ENCODE measurements around the gene TBC1D2B.

TBC1D2B gene

GRCh38 chr15:78024519-78024870 lies 53.0 kb downstream of the TBC1D2B start:
- DNase-seq = no peak

- no peak for DNase-seq
These were observed 53.5 kb downstream of the TBC1D2B start for GRCh38 chr15:78023865-78024518.

GRCh38 chr15:78023081-78023665 lies 54.3 kb downstream of the TBC1D2B start:
- DNase-seq = no peak

- no peak for DNase-seq
These were observed 55.8 kb downstream of the TBC1D2B start for GRCh38 chr15:78021761-78022160.

- no peak for DNase-seq
These were observed 57.5 kb downstream of the TBC1D2B start for GRCh38 chr15:78020007-78020406.

- DNase-seq = no peak
These were observed 58.4 kb downstream of the TBC1D2B start for GRCh38 chr15:78018946-78019644.

GRCh38 chr15:78018445-78018844 lies 59.1 kb downstream of the TBC1D2B start:
- DNase-seq = no peak

- no peak for DNase-seq
These were observed 60.7 kb downstream of the TBC1D2B start for GRCh38 chr15:78016860-78017259.

GRCh38 chr15:78012643-78013077 lies 64.9 kb downstream of the TBC1D2B start:
- no peak for DNase-seq

- no peak for DNase-seq
These were observed 67.4 kb downstream of the TBC1D2B start for GRCh38 chr15:78010067-78010466.

GRCh38 chr15:78007964-78008886 lies 69.3 kb downstream of the TBC1D2B start:
- no peak for DNase-seq

- no peak for DNase-seq
These were observed 70.1 kb downstream of the TBC1D2B start for GRCh38 chr15:78007211-78007931.

GRCh38 chr15:78006567-78007205 lies 70.8 kb downstream of the TBC1D2B start:
- no peak for DNase-seq

- no peak for DNase-seq
These were observed 72.4 kb downstream of the TBC1D2B start for GRCh38 chr15:78004919-78005634.

- DNase-seq = no peak
These were observed 73.2 kb downstream of the TBC1D2B start for GRCh38 chr15:78004222-78004727.

GRCh38 chr15:78003539-78004008 lies 73.9 kb downstream of the TBC1D2B start:
- DNase-seq = peak; percentile 83

GRCh38 chr15:78002996-78003395 lies 74.5 kb downstream of the TBC1D2B start:
- DNase-seq = no peak

GRCh38 chr15:78001656-78002055 lies 75.9 kb downstream of the TBC1D2B start:
- DNase-seq = no peak

- no peak for DNase-seq
These were observed 76.6 kb downstream of the TBC1D2B start for GRCh38 chr15:78000927-78001249.

GRCh38 chr15:78000091-78000926 lies 77.2 kb downstream of the TBC1D2B start:
- DNase-seq = no peak
